Measurements from ENCODE around the gene SETD4. TPM values are rescaled to one million over a fixed set of nuclear protein-coding genes. Genes with fewer than 3 reads are reported as not detected.

SETD4 gene
- total and polyA plus RNA-seq, 2 of the 13 experiments (the other 11 are each of a cell fraction or from before 2014, with no cell fraction given), result 7.1 to 14.4 TPM

DNA sequence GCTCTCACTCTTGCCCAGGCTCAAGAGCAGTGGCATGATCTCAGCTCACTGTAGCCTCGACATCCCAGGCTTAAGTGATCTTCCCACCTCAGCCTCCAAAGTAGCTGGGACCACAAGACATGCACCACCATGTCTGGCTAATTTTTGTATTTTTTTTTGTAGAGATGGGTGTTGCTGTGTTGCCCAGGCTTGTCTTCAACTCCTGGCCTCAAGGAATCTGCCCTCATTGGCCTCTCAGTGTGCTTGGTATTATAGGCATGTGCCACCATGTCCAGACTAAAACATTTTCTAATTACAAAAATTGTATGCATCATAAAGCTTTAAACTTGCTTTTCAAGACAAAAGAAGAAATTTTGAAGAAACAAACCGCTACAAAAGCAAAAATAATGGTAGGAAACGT is 29.6 kb upstream of the SETD4 start:
- Histone ChIP-seq H3K4me3 (replicated peaks in 1 of 3; ENCODE audit: insufficient read depth in 1 of 3, low read depth in 2 of 3, low read length in 3 of 3) (no peak overlapping the region), H2AFZ (ENCODE audit: low read length) (no peak overlapping the region), H3K27me3 (ENCODE audit: control insufficient read depth in 1 of 2, insufficient read depth in 2 of 2, low read length in 2 of 2) (peaks cover 0 to 10% of the 10 kb centered on the region in 2 experiments; a peak in 2 of 5 replicates), H3K9ac (ENCODE audit: insufficient read depth, low read depth, low read length) (no peak overlapping the region), H3K9me3 (ENCODE audit: low read length) (no peaks in the 10 kb centered on the region), H3K4me2 (ENCODE audit: low read depth, low read length) (no peak overlapping the region), H3K27ac (ENCODE audit: extremely low read length, insufficient read depth, low read length) (no peak overlapping the region), H3K4me1 (ENCODE audit: insufficient read depth, low read length) (no peaks in the 10 kb centered on the region), H3K36me3 (replicated peaks in 1 of 2; ENCODE audit: control insufficient read depth in 1 of 2, insufficient read depth in 2 of 2, low read length in 2 of 2) (no peaks in the 10 kb centered on the region), H4K20me1 (ENCODE audit: insufficient read depth, low read length) (no peaks in the 10 kb centered on the region), H3K79me2 (ENCODE audit: insufficient read depth, low read length) (no peaks in the 10 kb centered on the region)
- TF ChIP-seq, protein P1, sequence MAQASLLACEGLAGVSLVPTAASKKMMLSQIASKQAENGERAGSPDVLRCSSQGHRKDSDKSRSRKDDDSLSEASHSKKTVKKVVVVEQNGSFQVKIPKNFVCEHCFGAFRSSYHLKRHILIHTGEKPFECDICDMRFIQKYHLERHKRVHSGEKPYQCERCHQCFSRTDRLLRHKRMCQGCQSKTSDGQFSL (CRISPR knock-in tag; IDR thresholded peaks at IDR 0.05), result no peak
- no peak for TF ChIP-seq ZNF790 (CRISPR knock-in tag; IDR thresholded peaks at IDR 0.05; ENCODE audit: borderline replicate concordance)
- TF ChIP-seq TRAFD1 (CRISPR knock-in tag; IDR thresholded peaks at IDR 0.05; ENCODE audit: borderline replicate concordance), result no peak
- TF ChIP-seq PHF8 (CRISPR knock-in tag; IDR thresholded peaks at IDR 0.05), result no peak
- TF ChIP-seq ZNF850 (CRISPR knock-in tag; conservative IDR thresholded peaks at IDR 0.05), result no peak
- TF ChIP-seq, protein P2, sequence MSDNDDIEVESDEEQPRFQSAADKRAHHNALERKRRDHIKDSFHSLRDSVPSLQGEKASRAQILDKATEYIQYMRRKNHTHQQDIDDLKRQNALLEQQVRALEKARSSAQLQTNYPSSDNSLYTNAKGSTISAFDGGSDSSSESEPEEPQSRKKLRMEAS (IDR thresholded peaks at IDR 0.05), result no peak
- TF ChIP-seq PITX1 (CRISPR knock-in tag; IDR thresholded peaks at IDR 0.05), result no peak
- no peak for TF ChIP-seq SMAD3 (CRISPR knock-in tag; IDR thresholded peaks at IDR 0.05)
- POLR2A ChIA-PET, result no interaction called here
- in situ Hi-C loops (cut with HindIII; ENCODE audit: extremely low pct_ligation_motif_present, low pct_unique_long_range_greater_than_20kb), result no loop called here
- CTCF ChIA-PET (ENCODE audit: low intra/inter-chr PET ratio, low total read pairs), result no interaction called here
- WGBS (ENCODE audit: low lambda C conversion rate), result 7% methylated on average over 3 of the region's 3 CpGs
- intact Hi-C loops (cut with micrococcal nuclease; ENCODE audit: unreplicated experiment), result no loop called here
- ATAC-seq, result no peak
- no peak for DNase-seq (ENCODE audit: low spot score)
- BruUV-seq (replicated peaks), result no TSS peak
- no peak for FAIRE-seq

Data from HepG2 (cell line).